Skin of body (tissue), 2 donors: ENCODE measurements around the gene SWSAP1. TPM values are rescaled to one million over a fixed set of nuclear protein-coding genes. Genes with fewer than 3 reads are reported as not detected.

Experiments
- DNase-seq: peaks from one replicate; lab custom pipeline; 2025; lab: John Stamatoyannopoulos, UW
- total RNA-seq: library from RNA; depleted of rRNA; stranded (reverse); fragments of >200 nt; gene quantifications from one replicate; pipeline ENCODE4 v1.2.3, GENCODE V29; 2014

SWSAP1 gene
- total RNA-seq, 1 donor from 2014 or later = 0.30 TPM

DNA sequence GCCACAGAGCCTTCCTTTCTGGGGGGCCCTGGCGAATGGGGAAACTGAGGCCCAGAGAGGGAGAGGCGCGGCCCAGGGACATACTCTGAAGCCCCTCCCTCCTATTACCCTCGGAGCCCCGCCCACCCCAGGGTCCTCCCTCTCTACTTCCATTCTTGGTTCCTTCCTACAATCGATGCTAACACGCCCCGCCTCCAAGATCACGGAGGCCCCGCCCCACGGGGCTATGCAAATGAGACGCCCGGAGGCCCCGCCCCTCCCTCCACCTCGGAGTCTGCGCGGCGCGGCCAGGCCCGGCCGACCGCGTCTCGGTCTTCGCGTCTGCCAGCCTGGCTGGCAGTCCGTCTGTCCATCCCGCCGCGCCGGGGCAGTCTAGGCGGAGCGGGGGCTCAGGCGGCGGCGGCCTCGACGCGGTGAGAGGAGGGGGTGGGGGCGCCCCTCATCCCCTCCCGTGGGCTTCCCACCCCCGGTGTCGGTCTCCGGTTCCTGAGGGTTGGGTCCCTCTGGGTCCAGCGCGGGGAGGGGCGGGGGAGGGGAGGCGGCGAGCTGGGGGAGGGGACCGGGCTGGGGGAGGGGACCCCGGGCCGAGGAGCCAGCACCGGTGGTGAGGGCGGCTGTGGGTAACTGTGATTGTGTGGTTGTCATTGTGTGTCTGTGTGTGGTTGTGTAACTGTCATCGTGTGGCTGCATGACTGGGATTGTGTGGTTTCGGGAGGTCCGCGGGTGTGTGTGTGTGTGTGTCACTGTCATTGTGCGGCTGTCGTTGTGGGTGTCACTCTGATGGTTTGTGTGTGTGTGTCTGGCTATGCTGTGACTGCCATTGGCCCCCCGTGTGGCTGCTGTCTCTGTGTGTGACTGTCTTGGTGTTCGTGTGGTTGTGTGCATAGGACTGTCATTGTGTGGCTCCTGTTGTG, 19.0 kb upstream of the SWSAP1 start, which contains the start of gene PLPPR2:
Gene PLPPR2 (plus strand): TSS at position 273 of the 914 bp plus-strand sequence. CDS start 2,242 bp downstream, outside the sequence.
- DNase-seq = peak; percentile 40

DNA sequence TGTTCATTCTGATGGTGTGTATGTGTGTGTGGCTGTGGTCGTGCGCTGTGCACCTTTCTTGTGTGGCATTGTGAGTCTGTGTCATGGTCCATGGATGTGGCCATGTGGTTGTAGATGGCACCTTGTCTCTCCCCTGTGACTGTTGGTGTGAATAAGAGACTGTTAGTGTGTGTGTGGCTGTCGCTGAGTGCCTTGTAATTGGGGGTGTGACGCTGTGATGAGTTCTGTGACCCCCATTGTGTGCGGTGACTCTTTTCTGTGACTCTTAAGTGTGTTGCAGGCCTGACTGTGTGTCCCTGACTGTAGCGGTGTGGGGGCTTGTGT, 18.4 kb upstream of the SWSAP1 start:
- no peak for DNase-seq

DNA sequence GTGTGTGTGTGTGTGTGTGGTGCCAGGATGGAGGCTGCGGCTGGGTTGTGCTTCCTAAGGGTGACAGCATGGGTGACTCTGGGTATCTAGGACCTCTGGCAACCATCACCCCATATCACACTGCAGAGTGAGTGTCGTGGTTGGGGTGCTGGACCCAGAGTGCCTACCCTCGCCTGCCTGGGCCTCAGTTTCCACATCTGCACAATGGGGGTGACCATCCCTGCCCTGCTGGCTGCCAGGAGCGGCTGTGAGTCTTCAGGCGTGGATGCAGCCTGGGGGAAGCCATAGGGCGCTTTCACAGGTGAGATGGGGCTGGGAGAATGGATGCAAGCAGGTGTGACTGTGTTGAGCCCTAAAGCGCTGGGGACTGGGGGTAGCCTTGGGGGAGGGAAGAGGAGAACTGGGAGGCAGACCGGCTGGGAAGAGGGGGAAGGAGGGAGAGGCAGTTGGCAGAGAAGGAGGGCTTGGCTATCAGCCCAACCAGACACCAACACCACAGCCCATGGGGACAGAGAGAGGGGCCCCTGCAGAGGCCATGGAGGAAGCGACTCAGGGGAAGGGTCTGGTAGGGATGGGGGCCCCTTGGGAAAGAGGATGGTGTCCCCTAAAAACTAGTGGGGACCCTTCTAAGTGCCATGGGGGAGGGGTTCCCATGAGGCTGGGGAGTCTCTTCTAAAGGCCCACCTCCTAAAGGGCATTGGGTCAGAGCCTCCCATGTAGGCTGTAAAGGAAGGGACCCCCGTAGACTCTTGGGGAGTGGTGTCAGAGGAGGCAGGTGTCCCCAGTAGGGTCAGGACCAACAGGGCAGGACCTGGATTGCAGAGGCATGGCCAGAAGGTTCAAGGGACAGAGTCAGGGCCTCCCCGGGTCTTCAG, 17.6 kb upstream of the SWSAP1 start:
- DNase-seq = no peak

DNA sequence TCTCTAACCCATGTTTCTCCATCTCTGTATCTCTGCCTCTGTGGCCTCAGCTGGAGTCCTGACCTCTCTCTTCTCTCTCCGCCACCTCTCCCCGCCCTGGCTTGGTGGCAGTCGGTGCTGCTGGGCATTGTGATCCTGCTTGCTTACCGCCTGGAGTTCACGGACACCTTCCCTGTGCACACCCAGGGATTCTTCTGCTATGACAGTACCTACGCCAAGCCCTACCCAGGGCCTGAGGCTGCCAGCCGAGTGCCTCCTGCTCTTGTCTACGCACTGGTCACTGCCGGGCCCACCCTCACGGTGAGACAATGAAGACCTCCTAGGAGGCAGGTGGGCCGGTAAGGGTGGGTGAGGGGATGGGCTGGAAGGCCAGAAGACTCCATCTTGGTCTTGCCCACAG, 15.0 kb upstream of the SWSAP1 start:
- no peak for DNase-seq

DNA sequence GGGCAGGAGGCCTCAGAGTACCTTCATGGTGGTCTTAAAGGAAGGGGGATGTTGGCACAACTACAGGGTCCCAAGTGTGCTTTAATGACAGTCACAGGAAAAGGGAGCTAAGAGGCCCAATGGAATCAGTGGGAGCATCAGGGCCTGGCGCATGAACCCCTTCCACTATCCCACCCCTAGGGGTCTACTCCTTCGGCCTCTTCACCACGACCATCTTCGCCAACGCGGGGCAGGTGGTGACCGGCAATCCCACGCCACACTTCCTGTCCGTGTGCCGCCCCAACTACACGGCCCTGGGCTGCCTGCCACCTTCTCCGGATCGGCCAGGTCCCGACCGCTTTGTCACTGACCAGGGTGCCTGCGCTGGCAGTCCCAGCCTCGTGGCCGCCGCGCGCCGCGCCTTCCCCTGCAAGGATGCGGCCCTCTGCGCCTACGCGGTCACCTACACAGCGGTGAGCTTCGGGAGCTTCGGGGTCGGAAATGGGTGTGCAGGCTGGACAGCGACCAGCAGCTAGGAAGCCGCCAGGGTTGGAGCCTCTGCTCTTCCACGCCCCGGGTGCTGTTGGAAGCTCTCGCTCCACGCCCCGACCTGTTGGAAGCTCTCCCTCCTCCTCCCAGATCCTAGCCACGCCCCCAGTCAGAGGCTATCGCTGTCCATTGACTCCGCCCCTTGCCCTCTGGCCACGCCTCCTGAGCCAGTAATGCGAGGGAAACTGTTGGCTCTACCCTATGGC, 13.3 kb upstream of the SWSAP1 start:
- no peak for DNase-seq

DNA sequence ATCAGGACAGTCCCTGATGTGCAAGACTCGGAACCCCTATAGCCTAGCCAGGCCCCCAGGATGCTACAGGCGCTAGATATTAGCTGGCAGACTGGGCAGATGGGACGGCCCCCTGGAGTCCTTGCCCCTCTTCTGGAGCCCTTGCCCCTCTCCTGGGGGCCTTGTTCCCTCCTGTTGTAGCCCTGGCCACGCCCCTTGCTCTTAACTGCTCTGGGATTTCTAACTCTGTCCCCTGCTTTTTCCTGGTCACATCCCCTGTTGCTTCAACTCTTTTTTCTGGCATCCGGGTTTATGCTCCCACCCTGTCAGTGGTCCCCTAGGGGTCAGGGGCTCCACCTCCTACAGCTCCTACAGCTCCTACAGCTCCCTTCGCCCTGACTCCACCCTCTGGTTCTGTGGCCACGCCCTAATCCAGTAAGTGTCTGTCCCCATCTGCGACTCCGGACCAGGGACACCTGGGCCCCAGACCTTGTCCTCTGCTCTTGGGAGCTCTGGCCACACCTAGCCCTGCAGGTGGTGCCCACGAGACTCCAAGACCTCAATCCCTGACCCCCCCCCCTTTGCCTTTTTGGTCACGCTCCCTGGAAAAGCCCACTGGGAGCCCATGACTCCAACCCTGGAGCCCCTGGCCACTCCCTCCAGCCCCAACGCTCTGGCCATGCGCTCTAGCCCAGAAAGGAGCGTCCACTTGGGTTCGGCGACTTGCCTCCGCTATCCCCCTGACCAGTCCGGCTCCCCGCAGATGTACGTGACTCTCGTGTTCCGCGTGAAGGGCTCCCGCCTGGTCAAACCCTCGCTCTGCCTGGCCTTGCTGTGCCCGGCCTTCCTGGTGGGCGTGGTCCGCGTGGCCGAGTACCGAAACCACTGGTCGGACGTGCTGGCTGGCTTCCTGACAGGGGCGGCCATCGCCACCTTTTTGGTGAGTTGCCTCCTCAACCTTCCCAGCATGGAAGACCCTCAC, 12.4 kb upstream of the SWSAP1 start:
- DNase-seq = no peak

DNA sequence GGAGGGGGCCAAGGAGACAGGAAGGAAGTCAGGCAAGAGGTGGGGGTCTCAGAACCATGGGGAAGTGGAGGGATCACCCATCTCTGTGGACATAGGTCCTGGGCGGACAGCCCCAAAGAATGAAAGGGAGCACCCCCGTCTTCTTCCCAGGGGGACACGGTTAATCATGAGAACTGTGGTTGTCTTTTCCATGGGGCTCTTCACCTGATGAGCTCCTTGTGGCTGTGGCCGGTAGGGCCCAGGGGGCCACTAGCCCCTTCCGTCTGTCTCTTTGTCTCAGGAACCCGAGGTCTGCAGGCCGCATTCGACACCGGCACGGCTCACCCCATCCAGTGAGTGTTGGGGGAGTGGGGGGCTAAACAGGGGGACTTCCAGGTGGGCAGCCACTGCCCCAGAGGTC, 10.6 kb upstream of the SWSAP1 start:
- no peak for DNase-seq

DNA sequence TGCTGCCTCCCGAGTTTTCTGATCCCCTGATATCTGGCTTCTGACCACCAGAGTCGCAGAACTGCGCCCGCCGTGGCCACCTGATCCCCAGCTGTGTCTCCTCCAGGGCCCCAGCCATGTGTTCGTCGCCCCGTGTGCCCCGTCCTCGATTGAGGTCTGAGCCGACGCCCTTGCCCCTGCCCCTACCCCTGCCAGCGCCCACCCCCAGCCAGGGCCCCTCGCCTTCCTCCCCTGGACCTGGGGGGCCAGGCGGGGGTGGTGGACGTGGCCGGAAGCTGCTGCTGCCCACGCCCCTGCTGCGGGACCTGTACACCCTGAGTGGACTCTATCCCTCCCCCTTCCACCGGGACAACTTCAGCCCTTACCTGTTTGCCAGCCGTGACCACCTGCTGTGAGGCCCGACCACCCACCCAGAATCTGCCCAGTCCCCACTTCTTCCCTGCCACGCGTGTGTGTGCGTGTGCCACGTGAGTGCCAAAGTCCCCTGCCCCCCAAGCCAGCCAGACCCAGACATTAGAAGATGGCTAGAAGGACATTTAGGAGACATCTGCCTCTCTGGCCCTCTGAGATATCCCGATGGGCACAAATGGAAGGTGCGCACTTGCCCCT, 10.1 kb upstream of the SWSAP1 start:
- DNase-seq = no peak

DNA sequence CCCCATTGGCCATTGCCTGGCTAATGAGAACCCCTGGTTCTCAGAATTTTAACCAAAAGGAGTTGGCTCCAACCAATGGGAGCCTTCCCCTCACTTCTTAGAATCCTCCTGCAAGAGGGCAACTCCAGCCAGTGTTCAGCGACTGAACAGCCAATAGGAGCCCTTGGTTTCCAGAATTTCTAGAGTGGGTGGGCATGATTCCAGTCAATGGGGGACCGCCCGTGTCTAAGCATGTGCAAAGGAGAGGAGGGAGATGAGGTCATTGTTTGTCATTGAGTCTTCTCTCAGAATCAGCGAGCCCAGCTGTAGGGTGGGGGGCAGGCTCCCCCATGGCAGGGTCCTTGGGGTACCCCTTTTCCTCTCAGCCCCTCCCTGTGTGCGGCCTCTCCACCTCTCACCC, 9.5 kb upstream of the SWSAP1 start:
- DNase-seq = no peak

DNA sequence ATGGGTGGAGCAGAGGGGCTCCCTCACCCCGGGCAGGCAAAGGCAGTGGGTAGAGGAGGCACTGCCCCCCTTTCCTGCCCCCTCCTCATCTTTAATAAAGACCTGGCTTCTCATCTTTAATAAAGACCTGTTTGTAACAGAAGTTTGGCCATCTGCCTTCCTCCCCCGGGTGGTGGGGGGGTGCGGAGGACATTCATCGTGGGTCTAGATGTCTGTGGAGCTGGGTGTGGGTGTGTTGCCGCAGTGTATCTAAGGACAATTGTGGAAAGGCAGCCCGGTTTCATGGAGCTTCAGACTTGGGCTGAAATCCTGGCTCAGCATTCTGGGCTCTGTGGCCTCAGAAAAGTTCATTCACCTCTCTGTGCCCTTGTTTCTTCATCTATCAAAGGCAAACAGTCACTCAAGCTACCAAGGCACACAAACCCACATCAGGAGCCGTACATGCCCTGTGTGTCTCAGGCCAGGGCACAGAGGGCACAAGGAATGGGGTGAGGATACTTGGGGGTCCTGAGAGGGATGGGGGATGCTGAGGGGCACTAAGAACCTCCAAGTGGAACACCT, 8.8 kb upstream of the SWSAP1 start:
- DNase-seq = no peak

DNA sequence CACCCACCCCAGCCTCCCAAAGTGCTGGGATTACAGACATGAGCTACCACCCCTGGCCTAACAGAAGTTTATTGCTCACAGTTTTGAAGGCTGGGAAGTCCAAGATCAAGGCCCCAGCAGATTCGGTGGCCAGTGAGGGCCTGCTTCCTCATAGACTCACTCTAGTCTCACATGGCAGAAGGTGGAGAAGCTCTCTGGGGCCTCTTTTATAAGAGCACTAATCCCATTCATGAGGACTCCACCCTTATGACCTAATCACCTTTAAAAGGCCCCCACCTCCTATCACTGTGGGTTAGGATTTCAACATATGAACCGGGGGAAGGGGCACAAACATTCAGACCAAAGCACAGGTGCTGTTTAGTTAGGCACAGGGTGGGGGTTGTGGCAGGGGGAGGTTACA, 6.9 kb upstream of the SWSAP1 start:
- DNase-seq = no peak

DNA sequence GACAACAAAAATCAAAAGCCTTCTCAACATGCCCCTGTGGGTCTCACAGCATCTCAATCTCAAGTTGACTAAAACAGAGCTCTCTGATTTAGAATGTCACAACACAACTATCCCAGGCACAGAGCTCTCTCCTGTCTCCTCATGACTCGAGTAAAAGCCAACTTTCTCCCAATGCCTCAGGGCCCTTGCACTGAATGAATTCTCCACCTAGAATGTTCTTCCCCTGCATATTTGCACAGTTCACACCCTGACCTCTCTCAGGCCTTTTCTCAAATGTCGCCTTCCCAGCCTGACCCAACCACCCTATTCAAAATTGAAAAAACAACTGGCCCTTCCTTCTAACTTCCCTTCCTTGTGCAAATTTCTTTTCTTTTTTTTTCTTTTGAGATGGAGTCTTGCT, 3.7 kb upstream of the SWSAP1 start:
- no peak for DNase-seq

DNA sequence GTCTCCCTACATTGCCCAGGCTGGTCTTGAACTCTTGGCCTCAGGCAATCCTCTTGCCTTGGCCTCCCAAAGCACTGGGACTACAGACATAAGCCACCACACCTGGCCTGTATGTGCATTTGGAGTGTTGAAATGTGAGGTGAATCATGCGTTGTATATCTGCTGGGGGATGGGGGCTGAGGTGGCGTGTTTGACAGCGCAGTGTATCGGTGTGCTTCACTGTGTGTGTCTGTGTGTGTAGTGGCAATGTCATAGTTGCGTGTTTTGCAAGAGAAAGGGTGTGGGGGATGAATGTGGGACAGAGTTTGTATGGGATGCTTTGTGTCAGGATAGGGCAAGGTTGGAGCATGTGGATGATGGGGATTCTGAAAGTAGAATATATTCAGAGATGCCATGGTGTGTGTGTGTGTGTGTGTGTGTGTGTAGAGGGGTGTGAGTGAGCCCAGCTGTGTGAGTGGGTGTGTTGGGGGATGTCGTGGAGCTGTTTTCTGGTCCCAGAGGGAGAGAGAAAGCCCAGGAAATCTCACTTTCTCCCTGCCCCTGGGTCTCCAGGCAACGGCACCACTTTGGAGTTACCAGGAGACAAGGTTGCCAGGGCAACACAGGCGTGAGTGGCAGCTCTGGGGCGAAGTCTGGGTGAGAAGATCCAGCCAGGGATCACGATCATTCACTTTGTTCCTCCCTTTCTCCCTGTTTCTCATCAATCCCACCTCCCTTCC, 1.1 kb upstream of the SWSAP1 start:
- no peak for DNase-seq

DNA sequence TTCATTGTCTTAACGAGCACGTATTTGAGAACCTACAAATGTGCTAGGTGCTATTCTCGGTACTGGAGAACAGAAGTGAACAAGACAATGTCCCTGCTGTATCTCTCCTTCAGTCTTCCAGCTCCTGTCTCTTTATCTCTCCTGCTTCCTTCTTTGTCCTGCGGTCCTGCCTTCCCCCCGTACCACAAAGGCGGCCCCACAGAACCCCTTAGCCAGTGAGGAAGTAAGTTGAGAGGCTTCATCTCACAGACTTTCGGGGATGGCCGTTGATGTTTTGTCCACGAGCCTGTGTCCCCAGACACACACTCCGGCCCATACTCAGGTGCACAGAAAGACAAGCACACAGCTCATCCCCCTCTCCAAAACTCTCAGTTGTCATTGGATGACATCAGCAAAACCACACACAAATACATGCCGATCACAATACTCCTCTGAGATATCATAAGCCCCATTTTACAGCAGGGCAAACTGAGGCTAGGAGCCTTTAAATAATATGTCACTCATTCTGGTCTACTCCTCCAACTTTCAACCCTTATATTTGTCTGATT, 507 bp upstream of the SWSAP1 start:
- DNase-seq = no peak

DNA sequence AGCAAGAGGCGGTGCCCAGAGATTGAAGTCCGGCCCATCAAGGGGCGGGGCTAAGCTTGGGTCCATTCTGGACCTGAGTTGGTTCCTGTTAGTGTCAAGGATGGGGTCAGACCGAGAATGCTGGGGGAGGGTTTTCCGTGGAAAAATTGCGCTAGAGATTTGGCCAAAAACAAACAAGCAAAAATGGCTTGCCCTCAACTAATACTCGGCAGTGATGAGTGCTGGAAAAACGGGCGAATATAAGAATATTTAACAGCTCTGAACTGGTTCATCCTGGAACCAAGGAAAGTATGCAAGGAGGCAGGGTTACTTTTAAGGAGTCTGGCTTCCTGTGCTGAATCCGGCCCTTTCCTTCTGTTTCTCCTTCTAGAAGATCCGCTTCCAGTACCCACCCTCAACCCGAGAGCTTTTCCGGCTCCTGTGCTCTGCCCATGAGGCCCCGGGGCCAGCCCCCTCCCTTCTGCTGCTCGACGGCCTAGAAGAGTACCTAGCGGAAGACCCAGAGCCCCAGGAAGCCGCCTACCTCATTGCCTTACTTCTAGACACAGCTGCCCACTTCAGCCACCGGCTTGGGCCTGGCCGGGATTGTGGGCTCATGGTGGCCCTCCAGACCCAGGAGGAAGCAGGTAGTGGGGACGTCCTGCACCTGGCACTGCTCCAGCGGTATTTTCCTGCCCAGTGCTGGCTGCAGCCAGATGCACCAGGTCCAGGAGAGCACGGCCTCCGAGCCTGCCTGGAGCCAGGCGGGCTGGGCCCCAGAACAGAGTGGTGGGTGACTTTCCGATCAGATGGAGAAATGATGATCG, 880 bp downstream of the SWSAP1 start:
- DNase-seq = no peak

DNA sequence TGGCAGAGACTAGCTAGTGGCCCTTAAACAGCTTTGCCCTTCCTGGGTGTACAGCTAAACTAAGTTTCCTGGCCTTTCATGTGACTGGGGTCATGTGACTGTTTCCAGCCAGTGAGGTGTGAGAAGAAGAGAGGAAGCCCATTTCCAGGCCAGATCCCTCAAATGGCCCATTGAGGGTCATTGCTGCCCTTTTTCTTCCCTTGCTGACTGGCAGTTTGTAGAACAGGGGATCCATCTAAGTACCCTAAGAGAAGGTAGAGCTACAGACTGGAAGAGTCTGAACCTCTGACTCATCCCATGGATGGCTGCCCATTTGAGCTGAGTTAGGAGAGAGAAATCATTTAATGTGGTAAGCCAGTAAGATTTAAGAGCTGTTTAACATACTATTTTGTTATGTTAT, 2.8 kb downstream of the SWSAP1 start:
- DNase-seq = no peak

DNA sequence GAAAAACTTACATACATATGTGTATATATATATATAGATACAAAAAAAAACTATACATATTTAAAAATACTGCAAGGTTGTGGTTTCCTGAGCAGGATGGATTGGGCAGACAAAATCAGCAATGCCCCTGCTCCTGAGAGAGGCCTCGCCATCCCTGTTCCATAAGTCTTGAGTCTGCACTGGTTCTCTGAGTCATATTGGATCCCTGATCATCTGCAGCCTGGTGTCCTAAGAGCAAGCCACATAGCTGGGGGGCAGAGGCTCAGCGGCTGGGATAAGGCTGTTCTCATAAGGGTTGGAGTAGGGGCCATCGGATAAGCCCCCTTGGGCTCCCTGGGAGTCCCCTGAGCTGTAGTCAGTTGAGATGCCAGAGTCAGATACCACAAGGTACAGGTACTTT, 3.3 kb downstream of the SWSAP1 start:
- no peak for DNase-seq
